ENCODE results near the gene TCEA3. TPM values are rescaled to one million over a fixed set of nuclear protein-coding genes. Genes with fewer than 3 reads are reported as not detected.

The TCEA3 gene
- total RNA-seq, 1 donor from 2014 or later: 4.0 TPM

DNA sequence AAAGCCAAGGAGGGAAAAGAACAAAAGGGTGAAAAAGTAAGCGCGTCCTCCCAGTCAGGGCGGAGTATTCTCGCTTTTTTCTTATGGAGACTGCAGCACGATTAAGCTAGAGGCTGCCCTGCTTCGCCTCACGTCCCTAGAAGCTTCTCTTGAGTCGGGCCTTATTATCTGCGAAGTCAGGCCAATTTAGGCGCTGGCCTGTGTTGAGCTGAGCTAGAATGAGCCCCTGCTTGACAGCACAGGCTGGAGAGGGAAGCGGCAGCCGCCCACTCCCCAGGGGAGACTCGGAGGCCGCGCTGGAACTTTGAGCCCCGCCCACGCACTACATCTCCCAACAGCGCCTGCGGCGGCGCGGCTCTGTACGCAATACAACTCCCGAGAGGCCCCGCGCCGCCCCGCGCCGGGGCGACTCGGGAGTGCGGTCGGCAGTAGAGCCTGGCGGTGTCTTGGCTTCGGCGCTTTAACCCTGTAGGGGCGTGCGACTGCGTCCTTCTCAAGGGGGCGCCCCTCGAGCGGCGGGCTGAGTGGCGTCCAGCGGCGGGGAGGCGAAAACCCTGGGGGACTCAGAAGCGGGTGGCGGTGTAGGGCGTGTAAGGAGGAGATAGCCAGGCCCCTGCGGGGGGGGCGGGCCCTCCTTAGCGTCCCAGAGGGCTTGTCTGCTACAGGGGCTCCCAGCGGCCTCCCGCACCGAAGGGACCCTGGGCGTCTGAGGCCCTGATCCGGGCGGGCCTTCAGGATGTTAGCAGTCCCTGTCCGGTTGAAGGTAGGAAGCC lies 55.8 kb downstream of the TCEA3 start:
- Mint-ChIP-seq H3K4me3 (ENCODE audit: unreplicated experiment) (peak overlapping the region; percentile 95), H3K9me3 (ENCODE audit: unreplicated experiment) (peaks cover 9% of the 10 kb centered on the region), H3K4me1 (ENCODE audit: unreplicated experiment) (peaks cover 42% of the 10 kb centered on the region), H3K36me3 (ENCODE audit: unreplicated experiment) (peaks cover 32% of the 10 kb centered on the region), H3K27me3 (ENCODE audit: unreplicated experiment) (no peaks in the 10 kb centered on the region), H3K27ac (ENCODE audit: unreplicated experiment) (peak overlapping the region; percentile 98)
- peak; percentile 96 for DNase-seq (ENCODE audit: extremely low spot score, unreplicated experiment)
- TF ChIP-seq, protein P1, sequence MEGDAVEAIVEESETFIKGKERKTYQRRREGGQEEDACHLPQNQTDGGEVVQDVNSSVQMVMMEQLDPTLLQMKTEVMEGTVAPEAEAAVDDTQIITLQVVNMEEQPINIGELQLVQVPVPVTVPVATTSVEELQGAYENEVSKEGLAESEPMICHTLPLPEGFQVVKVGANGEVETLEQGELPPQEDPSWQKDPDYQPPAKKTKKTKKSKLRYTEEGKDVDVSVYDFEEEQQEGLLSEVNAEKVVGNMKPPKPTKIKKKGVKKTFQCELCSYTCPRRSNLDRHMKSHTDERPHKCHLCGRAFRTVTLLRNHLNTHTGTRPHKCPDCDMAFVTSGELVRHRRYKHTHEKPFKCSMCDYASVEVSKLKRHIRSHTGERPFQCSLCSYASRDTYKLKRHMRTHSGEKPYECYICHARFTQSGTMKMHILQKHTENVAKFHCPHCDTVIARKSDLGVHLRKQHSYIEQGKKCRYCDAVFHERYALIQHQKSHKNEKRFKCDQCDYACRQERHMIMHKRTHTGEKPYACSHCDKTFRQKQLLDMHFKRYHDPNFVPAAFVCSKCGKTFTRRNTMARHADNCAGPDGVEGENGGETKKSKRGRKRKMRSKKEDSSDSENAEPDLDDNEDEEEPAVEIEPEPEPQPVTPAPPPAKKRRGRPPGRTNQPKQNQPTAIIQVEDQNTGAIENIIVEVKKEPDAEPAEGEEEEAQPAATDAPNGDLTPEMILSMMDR (IDR thresholded peaks at IDR 0.05): no peak

DNA sequence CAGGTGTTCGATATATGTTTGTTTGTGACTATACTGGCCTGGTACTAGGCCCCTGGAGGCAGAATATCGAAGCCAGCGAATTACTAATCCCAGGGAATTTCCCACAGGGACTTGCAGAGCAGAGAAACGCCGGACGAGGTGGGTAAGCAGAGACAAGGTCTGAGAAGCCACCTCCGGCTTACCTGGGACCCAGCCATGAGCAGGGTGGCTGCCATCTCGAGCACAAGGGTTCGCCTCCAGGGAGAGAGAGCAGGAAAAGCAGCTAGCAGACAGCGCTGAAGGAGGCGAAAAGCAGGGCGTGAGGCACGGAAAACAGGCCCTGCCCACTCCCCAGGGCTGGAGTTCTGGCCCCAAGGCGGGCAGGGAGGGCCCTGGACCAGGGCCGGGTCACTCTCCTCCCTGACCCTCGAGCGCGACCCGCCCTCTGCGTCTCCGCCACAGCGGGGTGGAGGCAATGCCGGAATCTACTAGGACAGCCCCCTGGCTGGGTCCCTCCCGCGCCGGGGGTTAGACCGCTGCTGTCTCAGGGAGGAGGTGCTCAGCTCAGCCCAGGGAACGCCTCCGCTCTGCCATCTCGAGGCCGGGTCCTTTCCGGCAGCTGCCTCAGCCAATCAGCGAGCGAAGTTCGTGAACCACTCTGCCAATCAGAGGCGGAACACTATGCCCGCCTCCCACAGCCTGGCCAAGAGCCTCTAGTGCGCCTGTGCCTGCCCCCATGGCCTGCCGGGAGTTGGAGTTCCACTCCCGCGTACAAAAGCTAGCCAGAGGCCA lies 56.6 kb downstream of the TCEA3 start:
- no peaks in the 10 kb centered on the region for H3K27me3 Mint-ChIP-seq (ENCODE audit: unreplicated experiment)
- TF ChIP-seq, protein P1 (IDR thresholded peaks at IDR 0.05): no peak
- H3K4me3 Mint-ChIP-seq (ENCODE audit: unreplicated experiment): peak overlapping the region; percentile 95
- peaks cover 42% of the 10 kb centered on the region for H3K4me1 Mint-ChIP-seq (ENCODE audit: unreplicated experiment)
- peaks cover 11% of the 10 kb centered on the region for H3K9me3 Mint-ChIP-seq (ENCODE audit: unreplicated experiment)
- H3K36me3 Mint-ChIP-seq (ENCODE audit: unreplicated experiment): peaks cover 39% of the 10 kb centered on the region
- H3K27ac Mint-ChIP-seq (ENCODE audit: unreplicated experiment): peak overlapping the region; percentile 98
- DNase-seq (ENCODE audit: extremely low spot score, unreplicated experiment): peak; percentile 99

- DNase-seq (ENCODE audit: extremely low spot score, unreplicated experiment): no peak
- H3K27ac Mint-ChIP-seq (ENCODE audit: unreplicated experiment): peak overlapping the region; percentile 98
- H3K4me3 Mint-ChIP-seq (ENCODE audit: unreplicated experiment): peak overlapping the region; percentile 95
- TF ChIP-seq, protein P1 (IDR thresholded peaks at IDR 0.05): no peak
- H3K36me3 Mint-ChIP-seq (ENCODE audit: unreplicated experiment): peaks cover 45% of the 10 kb centered on the region
- H3K4me1 Mint-ChIP-seq (ENCODE audit: unreplicated experiment): peaks cover 40% of the 10 kb centered on the region
- peaks cover 16% of the 10 kb centered on the region for H3K9me3 Mint-ChIP-seq (ENCODE audit: unreplicated experiment)
- no peaks in the 10 kb centered on the region for H3K27me3 Mint-ChIP-seq (ENCODE audit: unreplicated experiment)
Measured at GRCh38 chr1:23367451-23367790, 57.1 kb downstream of the TCEA3 start.

DNA sequence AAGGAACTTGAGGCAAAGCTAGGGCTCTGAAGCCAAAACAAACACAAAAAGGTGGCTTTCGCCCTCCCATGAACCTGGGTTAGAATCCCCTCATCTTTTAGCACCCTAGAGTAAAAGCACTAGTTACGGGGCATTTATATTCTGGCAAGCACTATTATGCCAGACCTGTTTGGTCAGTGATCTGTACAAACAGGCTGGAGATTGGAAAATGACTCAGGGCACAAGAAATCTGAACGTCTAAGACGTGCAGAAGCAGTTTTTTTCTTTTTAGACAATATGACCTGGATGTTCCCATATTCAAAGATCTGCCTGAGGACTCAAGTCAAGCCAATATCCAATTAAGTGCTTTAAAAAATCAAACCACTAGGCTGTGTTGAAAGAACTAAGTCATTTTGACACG lies 58.0 kb downstream of the TCEA3 start:
- Mint-ChIP-seq H3K9me3 (ENCODE audit: unreplicated experiment) (peaks cover 21% of the 10 kb centered on the region), H3K27ac (ENCODE audit: unreplicated experiment) (peak overlapping the region; percentile 10), H3K27me3 (ENCODE audit: unreplicated experiment) (no peaks in the 10 kb centered on the region), H3K4me3 (ENCODE audit: unreplicated experiment) (peak overlapping the region; percentile 95), H3K36me3 (ENCODE audit: unreplicated experiment) (peaks cover 53% of the 10 kb centered on the region), H3K4me1 (ENCODE audit: unreplicated experiment) (peaks cover 32% of the 10 kb centered on the region)
- no peak for DNase-seq (ENCODE audit: extremely low spot score, unreplicated experiment)
- TF ChIP-seq, protein P1 (IDR thresholded peaks at IDR 0.05): no peak

DNA sequence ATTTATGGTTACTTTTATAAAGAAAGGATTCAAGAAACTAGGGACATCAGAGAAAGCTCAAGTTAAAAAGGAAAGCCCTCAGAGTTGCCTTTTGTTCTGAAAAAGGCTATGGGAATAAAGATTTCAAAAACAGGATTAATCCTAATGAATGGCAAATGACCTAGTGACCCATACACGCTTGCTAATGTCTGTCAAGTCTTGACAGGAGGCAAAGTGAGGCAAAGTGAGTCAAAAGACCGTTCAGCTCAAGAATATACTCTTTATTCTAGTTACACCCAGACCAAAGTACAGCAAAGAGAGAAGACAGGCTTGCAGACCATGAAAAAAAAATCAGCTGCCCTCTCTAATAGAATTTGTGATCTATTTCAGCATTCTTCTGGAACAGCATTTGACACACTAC lies 58.4 kb downstream of the TCEA3 start:
- no peaks in the 10 kb centered on the region for H3K27me3 Mint-ChIP-seq (ENCODE audit: unreplicated experiment)
- no peak overlapping the region for H3K27ac Mint-ChIP-seq (ENCODE audit: unreplicated experiment)
- peaks cover 57% of the 10 kb centered on the region for H3K36me3 Mint-ChIP-seq (ENCODE audit: unreplicated experiment)
- TF ChIP-seq, protein P1 (IDR thresholded peaks at IDR 0.05): no peak
- H3K4me3 Mint-ChIP-seq (ENCODE audit: unreplicated experiment): no peak overlapping the region
- peaks cover 30% of the 10 kb centered on the region for H3K4me1 Mint-ChIP-seq (ENCODE audit: unreplicated experiment)
- peaks cover 22% of the 10 kb centered on the region for H3K9me3 Mint-ChIP-seq (ENCODE audit: unreplicated experiment)
- no peak for DNase-seq (ENCODE audit: extremely low spot score, unreplicated experiment)
